ENCODE data around the gene JAZF1.
"Not testable (repeated sequence)": the region's sequence is repeated elsewhere in the genome, so short reads cannot be mapped to it uniquely, and the experiment has no call there.

The JAZF1 gene

DNA sequence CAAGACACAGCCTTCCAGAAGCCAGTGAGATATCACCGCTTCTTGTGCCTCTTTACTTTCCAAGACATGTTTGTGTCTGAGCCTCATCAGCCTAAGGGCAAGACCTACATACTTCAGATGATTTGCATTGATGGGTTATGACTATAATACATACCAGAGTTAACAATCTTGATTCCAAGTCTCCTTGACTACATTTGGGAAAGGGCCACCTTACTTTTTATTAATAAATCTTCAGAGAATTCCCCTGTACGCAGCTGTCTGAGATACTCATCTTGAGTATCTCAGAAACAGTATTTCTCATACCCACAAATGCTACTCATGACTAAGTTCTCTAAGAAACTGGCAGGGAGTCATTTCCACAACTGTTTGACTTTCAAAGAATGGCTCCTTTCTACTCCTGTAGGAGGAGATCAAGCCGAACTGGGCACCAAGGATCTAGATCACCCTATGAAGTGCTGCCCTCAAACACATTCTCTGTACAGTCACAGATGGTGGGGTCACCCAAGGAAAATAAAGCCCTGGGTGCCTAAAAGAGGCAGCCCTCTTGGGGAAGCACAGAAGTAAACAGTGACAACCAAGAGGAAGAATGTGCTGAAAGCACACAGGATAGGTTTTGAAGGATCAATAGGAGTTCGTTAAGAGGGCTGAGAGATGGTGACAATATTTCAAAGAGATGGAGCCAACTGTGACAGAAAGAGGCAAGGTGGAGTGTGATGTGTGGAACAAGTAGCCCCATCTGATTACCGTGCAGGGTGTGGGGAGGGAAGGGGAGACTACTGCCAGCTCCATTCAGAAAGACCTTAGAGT is 138.9 kb downstream of the JAZF1 start:
- DNase-seq (ENCODE audit: low read depth) = no peak

DNA sequence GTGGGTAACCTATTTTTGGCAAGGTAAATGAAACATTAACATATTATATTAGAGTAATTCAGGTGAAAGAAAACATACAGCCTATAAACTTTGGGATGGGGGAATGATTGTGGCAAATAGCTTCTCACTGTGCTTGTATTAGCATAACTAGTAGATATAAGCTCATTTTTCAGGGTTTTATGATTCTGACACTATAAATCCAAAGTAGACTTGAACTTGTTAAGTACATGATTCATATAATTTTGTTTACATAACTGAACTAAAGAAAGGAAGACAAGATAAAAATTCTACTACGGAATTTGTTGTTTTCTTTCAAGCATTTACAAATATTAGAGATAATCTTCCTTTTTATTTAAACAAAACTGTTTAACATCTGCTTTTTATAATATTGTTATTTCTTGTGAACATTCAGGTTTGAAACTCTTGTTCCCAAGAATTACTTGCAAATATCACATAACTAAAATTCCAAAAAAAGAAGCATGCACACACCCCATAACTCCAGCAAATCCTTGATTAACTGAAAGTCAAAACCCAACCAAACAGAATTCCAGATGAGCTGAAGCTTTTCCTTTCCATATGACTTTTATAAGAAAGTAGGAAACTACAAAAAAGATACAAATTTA is 142.3 kb downstream of the JAZF1 start:
- no peak for DNase-seq (ENCODE audit: low read depth)

DNA sequence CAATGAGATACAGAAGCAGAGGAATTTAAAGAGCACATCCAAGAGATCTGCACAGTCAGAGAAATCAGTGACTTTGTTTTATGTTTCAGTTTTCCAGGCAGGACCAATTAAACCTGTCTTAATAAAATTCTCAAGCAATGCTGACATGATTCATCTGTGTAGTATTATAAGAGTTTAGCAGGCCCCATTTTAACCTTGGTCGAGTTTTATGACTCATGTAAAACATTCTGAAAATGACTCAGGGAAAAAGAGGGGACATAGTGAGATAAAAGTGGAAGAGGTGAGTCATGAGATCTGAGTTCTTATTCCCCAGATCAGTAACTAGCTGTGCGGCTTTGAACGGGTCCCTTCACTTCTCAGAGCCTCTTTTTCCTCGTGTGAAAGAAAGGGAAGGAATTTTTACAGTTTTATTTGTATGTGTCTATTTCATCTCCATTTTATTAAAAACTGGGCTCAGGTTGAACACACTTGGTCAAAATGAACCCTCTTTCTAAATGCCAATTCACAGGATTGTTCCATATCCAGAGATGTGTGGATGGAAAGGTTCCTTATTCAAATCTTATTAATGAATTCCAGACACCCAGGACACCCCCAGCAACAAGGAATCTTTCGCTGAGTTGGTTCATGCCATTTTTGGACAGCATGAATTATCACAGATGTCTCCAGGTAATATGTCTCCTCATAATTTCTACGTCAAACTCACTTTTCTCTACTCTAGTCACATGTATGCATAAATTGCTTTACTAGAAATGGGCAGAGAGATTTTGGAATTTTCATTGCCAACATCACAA is 143.2 kb downstream of the JAZF1 start:
- no peak for DNase-seq (ENCODE audit: low read depth)

DNA sequence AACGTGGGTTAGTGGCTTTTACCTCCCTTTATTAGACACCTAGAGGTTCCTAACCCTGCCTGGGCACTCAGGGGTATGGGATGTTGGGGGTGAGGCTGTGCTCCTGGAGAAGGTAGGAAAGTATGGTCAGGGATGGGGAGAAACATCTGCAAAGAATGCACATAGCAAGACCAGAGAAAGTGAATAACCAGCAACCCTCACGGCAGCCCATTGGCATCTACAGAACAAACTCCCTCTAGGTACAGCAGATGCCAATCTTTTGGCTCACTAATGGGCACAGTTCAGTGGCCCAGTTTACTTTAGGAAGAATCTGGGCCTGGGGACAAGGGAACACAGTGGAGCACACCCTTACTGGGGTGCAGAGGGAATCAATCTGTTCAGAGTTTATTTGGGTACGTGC is 143.9 kb downstream of the JAZF1 start:
- DNase-seq (ENCODE audit: low read depth) = no peak

DNA sequence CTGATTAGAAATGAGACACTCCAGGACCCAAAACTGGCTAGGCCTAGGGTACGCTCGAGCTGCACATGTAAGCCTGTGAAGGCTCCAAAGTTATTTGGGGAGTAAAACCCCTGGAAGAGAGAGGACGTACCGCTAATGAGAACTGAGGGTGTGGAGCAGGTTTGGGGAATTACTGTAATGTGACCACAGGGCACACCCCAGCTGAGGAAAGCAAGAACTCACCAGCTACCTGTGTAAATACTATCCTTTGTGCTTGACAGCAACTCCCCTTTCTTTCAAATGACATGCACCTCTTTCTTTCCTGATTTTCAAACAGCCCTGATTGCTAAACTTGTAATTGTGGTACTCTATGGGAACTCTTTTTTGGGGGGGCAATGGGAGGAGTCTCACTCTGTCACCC is 147.2 kb downstream of the JAZF1 start:
- DNase-seq (ENCODE audit: low read depth) = no peak

DNA sequence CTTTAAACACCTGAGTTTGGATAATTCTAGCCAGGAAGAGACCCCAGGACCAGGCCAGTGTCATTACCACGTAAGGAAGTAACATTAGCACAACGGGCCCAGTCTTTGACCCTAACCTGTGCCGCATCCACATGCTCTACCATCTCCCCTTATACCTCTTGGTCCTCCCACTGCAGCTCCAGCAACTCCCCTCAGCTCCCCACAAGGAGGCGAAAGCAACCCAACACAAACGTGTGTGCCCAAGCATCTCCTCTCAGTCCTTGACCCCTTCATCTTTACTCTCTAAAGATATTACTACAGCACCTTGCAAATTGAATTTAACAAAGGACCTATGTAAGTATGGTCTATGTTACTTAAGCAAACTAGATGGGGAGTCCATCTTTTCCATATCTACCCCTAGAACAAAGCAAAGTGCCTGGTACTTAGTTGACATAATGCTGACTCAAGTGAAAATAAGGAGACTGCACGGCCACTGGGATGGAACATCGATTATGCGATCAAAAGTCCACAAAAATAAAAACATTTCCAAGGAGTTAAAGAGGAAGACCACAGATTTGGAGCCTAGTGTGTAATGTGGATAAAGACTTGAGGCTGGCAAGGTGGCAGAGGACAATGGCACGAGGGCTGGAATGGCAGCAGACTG is 147.7 kb downstream of the JAZF1 start:
- no peak for DNase-seq (ENCODE audit: low read depth)

DNA sequence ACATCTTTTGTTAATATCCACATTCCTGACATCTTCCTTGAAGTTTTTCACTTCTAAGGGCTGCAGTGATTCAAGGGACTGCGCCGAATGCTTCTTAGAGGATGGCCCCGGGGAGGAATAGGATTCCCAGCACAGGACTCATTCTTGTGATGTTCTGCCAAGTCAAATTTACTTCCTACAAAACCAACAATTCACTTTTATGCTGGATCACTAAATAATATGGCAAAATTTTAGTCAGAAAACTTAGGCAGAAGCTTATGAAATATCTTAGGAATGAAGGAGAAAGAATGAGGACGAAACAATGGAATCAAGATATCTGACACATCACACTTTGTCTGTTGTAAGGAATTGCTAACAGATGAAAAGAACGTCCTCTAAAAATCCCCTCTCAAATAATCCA is 151.5 kb downstream of the JAZF1 start:
- no peak for DNase-seq (ENCODE audit: low read depth)

DNA sequence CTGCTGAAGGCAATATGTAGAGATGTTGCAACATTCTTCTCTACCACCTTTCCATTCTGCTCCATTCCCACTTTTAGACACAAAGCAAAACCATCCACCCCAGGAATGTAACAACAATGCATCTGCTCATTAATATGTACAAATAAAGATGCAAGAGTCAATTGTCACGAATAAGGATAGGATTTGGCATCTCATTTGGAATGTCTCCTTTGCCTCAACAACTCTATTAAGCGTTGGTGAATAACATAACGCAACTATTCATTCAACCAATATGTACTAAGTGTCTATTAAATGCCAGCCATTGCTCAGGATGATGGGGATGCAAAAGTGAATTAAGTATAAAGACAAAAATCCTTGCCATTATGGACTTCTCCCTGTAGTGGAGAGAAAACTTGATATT is 152.1 kb downstream of the JAZF1 start:
- no peak for DNase-seq (ENCODE audit: low read depth)

DNA sequence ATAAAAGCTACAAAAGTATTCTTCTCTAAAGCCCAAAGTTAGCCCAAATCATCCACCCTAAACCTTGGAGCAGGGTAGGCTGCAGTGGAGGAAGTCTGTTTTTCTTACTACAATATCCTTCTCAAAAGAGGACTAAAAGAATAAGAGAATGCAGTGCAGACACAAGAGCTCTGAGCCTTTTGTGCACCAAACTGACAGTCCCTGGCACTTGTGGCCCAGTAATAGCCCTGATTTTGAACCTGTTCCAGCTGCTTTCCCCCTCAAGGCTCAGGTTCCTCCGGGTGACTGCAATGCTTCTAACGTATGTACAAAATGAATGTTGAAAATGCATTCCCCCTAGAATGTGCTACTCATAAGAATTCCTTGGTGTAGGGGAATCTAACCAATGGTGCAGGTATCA is 154.4 kb downstream of the JAZF1 start:
- DNase-seq (ENCODE audit: low read depth) = no peak

DNA sequence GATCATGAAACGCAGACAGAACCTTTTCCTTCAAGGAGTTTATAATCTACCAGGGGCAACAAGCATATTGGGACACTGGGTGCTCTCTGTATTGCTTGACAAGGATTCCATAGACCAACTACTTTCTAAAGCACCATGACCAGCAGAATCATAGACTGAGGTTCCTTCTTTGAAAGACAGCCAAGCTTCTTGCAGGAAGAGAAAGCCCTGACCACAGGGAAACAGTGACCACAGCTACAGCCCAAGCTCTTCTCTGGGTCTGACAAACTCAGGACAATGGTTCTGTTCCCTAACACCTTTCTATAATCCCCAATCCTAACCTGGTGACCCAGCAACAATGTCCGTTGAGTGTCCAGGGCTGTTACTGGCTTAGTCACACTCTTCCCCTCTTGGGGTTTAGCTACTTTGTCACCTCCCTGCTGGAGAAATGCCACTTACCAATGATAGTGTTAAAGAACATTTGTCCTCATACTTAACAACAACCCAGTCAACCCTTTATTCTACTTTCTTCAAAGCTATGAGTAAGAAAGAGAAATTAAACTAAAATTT is 155.7 kb downstream of the JAZF1 start:
- DNase-seq (ENCODE audit: low read depth) = no peak

DNA sequence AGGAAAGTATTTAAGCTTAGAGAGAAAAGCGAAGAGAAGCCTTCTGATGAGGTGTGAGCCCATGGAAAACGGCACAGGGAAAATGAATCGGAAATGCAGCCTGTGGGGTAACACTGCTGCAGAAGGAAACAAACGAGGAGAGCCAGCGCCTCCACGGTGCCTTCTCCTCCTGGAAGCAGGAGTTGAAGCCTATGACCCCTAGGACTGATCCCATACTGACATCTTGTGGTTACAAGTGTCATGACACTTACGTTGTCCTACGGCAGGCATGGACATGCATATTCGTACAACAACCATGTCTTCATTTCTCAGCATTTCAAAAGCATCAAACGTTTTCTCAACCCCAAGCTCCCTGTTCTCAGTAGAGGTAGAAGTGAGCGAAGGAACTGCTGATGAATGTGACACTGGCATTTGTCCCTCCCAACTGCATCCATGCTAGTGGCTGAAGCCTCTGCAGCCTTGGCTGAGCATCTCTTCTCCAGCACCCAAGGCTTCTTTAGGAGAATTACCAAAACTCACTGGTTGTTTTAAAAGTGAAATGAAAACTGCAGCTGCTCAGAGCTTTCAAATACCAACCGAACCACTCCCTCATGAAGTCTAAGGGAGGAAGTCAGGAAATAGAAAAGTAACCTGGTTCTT is 160.2 kb downstream of the JAZF1 start:
- DNase-seq (ENCODE audit: low read depth) = peak; percentile 8

DNA sequence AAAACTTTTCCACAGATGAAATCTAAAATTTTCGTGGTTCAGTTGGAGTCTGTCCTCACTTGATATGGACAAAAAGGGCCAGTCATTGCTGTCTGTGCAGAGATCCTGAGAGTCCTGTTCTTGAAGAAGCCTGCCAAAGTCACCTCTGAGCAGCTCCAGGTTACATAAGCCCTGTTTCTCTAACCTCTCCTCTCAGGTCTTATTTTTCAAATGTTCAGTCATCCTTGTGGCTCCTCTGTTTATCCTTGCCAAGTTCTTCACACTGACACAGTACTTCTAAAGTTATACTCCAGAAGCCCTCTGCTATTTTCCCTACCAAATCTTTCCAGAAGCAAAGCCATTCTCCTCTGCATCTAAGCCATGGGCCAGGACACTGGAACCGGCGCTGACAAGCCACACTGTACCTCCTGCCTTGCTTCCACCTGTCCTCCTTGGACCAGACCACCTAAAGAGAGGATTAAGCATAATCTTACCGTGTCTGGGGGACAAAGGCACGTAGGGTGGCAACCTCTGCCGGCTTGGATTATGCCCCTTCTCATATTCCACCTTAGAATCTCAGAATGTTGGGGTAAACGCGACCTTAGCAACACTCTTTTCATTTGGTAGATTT is 161.6 kb downstream of the JAZF1 start:
- DNase-seq (ENCODE audit: low read depth) = no peak

DNA sequence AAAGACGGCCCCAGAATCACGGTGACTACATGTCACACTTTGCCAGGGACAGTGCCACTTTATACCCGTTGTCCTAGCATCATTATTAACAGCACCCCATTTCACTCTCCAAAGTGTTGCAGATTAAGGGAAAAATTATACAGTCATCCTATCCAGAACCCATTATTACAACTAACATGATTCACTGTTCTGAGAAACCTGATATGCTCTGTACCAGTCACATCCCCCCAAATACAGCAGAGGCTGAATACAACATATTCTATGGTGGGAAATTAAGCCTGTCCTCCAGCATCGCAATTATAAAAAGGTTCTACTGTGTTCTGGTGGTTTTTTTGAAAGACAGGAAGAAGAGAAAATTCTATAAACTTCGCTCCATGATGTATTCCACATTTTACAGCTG is 162.1 kb downstream of the JAZF1 start:
- no peak for DNase-seq (ENCODE audit: low read depth)

DNA sequence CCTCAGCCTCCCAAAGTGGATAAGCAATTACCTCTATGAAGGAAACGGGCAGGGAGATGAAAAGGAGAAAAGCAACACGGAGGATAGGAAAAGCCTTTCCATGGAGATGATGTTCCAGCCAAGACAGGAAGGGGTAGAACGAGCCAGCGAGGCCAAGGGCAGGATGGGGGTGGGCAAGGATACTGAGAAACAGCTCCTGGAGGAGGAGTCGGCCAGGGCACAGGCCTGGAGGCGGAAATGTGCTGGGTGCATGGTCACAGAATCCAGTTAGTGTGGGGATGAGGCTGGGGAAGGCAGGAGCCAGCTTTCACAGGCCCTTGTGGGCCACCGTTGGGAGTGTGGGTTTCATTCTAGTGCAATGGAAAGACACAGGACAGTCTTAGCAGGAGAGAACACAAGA is 162.6 kb downstream of the JAZF1 start:
- no peak for DNase-seq (ENCODE audit: low read depth)

DNA sequence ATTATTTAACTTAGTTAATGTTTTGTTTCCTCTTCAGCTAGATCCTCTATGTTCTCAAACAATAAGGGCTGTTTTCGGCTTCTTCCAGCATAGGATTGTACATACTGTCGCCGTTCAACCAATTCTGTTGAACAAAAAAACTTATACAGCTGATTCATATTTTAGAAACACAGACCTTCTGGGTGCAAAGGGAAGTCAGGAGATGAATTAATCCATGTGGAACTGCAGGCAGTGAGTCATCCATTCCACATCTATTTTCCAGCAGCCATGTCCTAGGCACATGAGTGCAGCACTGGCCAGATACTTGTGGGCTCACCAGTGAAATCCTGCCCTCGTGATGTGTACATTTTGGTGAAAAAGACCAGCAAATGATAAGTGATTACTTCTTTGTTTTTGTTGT is 163.2 kb downstream of the JAZF1 start:
- no peak for DNase-seq (ENCODE audit: low read depth)

DNA sequence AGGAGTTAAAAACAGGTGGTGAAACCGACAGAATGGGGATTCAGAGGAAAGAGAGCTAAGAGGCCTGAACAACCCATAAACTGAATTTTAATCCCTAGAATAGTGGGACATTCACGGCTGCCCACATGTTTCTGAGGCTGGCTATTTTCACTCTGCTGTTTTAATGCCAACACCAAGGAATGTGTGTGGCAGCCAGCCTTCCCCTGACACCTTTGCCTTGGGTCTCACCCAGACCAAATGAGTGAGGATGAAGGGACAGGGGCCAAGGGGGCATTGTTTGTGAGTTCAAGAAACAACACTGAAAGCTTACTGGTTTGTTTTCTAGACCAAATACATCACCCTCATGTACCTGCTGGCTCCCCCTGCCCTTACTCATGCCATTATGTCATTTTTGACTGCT is 164.3 kb downstream of the JAZF1 start:
- no peak for DNase-seq (ENCODE audit: low read depth)

DNA sequence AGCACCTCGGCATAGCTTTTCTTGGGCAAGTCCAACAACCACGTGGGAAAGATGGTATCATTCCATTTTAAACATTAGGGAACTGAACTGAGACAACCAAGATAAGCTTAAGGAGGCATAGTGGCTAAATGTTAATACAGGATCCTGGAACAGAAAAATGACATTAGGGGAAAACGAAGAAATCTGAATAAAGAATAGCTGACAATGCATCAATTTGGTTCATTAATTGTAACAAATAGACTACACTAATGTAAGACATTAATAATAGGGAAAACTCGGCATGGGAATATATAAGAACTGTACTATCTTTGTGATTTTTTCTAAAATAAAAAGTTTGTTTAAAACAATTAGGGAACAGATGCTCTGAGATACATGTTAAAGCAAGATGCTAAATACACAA is 165.4 kb downstream of the JAZF1 start:
- no peak for DNase-seq (ENCODE audit: low read depth)

DNA sequence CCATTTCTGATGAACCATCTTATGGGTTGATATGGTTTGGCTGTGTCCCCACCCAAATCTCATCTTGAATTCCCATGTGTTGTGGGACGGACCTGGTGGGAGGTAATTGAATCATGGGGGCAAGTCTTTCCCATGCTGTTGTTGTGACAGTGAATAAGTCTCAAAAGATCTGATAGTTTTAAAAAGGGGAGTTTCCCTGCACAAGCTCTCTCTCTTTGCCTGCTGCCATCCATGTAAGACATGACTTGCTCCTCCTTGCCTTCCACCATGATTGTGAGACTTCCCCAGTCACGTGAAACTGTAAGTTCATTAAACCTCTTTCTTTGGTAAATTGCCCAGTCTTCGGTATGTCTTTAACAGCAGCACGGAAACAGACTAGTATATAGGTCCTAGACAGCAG is 166.3 kb downstream of the JAZF1 start:
- DNase-seq (ENCODE audit: low read depth) = not testable (repeated sequence)

DNA sequence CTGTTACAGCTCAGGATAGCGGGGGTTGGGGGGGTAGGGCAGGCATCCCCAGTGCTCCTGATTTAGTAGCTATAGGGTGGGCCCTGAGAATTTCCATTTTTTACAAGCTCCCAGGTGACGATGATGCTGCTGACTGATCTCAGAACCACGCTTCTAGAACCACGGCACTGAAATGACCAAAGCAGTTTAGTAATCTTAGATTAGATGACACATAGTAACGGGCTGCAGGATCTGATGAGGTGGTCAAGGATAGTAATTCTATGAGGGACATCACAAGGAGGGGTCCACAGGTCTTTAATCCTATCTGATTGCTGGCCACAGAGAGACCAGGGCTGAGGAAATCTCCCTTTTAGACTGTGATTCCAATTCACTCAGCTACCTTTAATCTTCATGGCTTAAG is 167.2 kb downstream of the JAZF1 start:
- DNase-seq (ENCODE audit: low read depth) = no peak

DNA sequence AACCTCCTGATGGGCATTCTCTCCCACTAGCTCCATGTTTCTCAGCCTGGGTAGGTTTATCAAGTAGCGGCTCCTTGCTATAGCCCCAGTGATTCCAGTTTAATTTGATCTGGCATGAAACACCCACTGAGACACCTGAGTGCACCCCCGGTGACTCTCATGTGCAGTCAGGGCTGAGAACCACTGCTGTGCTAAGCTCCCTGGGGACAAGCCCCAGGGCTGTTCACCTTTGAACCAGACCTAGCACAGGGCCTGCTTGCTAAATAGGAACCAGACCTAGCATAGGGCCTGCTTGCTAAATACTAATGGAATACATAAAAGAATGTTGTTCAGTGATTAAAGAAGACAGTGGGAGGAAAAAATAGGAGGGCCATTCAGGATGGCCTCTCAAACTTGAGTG is 167.6 kb downstream of the JAZF1 start:
- no peak for DNase-seq (ENCODE audit: low read depth)

DNA sequence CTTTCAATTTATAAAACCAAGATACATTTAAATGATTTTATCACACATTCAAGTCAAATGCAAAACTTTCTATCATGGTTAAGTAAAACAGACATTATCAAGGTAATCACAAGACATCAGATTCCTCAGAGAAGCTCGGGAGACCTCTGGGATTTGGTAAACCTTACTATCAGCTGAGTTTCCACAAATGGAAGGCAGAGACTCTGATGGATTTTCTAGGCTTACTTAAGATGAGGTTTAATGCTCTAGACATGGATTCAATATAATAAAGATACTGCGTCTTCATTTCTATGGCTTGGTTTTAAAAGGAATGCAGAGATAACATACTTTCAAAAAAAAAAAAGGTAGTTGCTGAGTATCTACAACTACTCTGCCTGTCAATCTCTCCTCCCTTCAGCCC is 171.7 kb downstream of the JAZF1 start:
- no peak for DNase-seq (ENCODE audit: low read depth)

All from stimulated activated CD8-positive, alpha-beta memory T cell treated with anti-CD3 and anti-CD28 coated beads, Interleukin-12 subunit alpha, Interleukin-12 subunit beta, amount 100 ng/mL, for 1 hour (primary cell).